UCSD-AML1 (cell line): ENCODE data around the gene TAL1.

Experiments used
- DNase-seq: peaks from one replicate; lab custom pipeline; 2025; ENCODE audit not compliant: unreplicated experiment; lab: John Stamatoyannopoulos, UW

The TAL1 gene

DNA sequence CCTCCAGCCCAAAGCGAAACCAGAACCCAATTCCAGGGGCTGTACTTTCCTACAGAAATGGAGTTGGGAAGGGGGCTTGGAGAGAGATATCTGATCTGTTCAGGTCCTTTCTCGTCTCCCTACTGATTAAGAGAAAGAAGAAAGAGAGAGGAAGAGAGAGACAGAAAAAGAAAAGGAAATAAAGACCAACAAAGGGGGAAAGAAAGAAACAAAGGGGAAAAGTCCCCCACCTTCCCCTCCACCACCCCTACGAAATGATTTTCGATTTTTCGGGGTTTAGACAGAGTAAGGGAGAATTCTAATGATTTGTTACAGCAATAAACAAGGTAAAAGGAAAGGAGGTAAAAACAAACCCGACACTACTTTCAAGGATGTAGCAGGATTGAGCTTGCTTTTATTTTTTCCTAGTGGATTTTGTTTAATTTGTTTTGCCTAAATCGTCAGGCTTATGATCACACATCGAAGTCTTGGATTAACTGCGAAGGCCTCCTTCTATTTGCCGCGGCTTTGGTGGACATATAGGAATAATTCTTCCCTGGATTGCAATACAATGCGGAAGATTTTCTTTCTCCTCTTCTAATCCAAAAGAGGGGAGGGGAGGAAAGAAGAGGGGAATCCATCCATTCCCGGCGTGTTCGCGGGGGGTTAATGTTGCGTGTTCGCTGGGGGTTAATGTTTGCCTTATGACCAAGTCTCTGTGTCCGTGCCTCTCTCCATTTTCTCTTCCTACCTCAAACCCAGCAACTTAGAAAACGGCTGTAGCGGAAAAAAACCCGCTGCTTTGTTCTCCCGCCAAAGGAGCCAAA, 1.9 kb downstream of the TAL1 start:
- DNase-seq = no peak

DNA sequence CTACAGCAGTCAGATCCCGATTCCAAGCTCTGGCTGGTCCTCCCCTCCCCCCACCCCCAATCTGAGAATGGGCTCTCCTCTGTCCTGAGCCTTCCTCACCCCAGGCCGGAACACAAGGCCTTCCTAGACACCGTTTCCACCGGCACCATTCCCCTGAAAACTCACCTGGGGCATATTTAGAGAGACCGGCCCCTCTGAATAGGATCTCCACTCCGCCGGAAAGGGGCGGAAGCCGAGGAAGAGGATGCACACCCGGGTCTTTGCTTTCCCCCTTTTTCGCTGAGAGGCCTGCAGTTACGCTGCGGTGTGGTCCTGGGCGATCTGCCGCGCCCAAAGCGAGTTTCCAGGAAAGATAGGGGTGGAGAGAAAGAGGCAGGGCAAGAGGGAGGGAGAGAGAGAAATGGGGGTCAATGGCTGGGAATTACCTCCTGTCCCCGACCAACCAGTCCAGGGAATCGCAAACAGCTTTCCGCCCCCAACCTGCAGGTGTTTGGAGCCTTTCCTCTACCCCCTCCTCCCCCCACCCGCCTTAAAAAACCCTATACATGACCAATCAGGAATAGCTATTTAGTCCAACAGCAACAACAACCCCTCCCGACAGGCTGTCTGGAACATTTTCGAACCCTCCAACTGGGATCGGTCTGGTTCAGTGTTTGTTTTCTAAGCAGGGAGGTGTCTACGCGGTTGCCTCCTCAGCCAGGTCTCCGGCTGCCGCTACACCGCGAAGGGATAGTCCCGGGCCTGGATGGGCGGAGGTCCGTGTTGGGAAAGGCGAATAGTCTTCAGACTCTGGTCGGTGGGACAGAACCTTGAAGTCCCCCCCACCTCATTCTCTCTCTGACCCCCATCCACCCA, 2.8 kb downstream of the TAL1 start:
- peak; percentile 76 for DNase-seq

DNA sequence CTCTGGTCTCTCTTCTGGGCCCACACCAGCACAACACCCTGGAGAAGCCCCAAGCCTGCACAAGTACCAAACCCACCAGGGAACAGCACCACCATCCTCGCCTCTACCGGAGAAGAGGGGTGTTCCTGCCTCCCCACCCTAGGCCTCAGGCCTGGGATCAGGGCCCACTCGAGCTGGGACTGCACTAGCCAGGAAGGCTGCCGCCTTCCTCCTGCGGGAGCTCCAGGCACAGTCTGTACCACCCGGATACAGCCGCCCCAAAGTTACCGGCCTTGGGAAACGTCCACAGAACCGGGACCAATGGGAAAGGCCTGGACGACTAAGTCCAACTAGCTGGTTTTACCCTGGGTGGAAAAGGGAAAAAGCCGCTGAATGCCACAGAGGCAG, 3.4 kb downstream of the TAL1 start:
- DNase-seq = peak; percentile 76

DNA sequence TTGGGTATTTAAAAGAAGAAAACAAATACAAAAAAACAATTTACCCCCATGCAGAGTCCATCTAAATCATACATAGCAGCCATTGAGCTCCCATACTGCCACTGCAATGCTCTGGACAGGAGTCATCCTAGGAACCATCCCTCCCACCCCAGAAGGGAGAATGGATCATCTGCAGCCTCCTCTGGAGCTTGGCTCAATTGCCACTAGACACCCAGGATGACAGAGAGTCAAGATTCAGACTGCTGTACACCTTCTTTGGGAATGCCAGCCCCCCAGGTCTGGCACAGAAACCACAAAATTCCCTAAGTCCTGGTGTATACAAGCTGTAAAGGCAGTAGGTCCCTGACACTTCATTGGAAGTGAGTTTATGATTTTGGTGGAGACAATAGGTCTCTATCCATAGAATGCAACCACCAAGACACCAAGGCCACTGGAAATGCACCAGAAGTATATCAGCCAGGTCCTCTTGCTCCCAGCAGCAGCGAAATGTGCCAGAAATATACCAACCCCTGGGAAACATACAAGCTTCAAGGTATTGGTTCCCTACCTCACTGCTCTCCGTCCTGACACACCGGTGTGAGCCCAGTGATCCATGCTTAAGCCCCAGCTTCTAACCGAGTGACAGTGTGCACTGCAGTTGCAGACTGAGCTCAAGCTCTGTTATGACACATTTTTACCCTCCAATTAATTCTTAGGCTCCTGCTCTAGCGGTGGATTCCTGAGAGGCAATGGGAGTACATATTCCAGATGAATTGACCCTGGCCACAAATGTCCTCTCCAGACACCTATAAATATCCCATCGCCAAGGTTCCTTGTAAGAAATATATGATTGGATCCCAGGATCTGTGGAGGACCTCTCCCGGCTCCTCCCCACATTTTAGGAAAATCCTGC, 4.4 kb downstream of the TAL1 start:
- peak; percentile 39 for DNase-seq

DNA sequence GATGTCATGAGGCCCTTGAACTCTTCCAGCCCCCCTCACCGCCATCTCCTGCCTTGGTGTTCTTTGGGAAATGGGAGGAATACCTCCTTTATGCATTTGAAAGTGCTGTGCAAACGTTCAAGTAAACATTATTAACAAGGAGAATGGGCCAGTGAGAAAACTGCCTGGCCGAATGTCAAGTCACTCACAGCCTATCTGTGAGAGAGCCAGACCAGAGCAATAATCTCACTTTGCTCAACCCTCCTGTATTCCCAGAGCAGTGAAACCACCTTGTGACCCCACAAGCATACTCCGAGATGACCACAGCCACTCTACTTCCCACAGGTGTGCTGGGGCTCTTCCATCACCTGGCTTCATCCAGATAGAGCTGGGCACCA, 5.2 kb downstream of the TAL1 start:
- DNase-seq = no peak

DNA sequence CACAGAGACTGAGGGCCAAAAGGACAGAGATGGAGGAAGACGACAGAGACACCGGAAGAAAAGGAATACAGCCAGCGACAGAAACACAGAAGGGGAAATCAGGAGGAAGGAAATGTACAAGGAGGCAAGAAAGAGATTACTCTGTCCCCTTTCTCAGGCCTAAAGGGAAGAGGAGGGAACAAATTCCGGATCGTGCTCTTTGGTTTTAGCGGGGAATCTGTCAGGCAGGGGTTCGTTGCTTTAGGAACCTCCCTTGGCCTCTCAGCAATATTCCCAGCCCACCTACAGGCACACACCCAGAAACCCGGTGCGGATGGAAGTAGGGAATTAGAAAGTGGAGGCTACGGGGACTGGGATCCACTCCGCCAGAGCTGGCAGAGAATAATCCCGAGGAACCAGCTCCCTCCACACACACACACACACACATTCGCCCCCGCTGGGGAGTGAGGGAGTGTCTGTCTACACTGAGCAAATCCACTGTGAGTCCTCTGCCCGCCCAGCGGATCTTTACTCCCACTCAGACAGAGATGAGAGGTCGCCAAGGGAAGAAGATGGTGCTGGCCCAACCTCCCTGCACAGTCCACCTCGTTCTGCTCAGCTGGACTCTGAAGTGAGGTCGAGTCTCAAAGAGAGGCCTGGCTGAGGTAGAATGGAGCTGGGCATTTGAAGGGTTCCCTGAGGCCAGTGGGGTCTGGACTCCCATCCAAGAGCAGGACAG, 5.7 kb downstream of the TAL1 start:
- peak; percentile 47 for DNase-seq

DNA sequence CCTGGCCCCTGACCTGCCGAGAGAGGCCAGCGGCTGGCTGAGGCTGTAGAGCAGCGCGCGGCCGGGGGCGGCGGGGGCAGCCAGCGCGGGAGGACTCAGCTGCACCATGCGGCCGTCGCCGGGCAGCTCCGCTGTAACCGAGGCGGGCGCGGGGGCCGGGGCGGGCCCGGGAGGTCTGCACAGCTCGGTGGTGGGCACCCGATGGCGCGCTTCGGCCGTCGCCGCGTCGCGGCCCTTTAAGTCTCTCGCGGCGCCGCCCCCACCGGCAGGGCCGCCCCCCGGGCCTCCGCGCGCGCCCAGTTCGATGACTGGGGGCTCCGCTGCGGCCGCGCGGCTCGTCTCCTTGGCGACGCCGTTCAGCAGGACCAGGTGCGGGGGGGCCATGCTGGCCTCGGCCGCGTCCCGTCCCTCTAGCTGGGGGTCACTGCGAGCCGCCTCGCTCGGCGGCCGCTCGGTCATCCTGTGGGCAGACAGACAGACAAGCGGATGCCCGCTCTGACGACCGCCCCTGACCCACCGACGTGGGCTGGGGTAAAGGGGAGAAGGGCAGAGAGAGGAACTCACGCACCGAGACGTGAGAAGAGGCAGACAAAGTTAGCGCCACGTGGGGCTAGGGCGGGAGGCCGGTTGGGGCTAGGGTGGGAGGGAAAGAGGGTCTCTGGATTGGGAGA, 6.5 kb downstream of the TAL1 start:
- no peak for DNase-seq

DNA sequence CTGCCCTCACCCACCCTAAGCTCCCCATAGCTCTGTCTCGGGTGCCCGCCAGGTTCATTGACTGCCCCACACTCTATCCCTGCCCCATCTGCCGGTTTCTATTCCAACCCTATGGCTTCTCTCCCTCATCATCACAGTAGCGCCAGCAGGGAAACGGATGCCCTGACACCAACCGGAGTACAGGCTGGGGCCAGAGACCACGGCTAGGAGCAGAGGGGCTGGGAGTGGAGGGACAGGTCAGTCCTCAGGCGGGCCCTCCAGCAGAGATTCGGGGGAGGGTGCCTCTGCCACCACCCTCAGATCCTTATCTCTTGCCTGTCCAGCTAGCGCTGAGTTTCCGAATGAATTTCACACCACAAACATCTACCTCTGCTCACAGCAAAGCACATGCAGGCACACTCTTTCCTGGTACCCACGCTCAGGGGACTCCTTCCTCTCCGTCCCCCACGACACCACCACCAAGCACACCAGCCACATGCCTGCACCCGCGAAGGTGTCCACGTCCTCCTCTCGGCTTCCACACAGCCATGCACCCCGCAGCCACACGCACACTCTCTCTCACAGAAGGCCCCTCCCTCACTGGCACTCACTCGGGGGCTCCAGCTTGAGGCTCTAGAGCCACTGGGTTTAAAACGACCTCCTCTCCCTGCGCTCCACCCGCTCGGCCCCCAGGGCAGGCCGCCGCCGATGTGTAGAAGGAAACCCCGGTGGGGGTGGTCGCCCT, 7.2 kb downstream of the TAL1 start:
- DNase-seq = no peak

DNA sequence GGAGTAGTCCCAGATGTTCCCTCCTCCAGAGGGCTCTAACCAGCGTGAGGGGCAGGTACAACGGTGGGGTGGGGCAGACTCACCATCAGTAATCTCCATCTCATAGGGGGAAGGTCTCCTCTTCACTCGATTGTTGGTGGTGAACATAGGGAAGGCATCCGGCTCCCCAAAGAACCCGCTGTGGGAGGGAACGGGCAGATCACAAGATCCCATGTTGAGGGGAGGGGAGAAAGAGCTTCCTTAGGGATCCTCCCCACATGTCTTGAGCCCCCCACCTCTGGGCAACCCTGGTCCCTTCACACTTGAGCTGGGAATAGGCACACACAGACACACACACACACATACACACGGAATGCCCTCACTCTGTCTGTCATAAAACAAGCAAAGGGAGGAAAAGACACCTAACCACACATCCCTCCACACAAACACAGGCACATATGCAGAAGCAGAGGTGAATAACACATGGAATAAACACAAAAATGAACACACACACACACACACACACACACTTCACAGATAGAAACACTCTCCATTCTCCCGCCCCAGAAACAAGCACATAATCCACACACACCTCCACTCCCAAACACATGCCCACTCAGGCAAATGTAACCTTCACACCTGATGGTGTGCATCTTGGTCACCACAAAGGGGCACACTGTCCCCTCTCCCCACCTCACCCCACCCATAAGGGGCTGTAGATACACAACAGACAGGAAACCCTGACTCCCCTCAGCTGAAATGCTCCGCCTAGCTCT, 7.9 kb downstream of the TAL1 start:
- no peak for DNase-seq

DNA sequence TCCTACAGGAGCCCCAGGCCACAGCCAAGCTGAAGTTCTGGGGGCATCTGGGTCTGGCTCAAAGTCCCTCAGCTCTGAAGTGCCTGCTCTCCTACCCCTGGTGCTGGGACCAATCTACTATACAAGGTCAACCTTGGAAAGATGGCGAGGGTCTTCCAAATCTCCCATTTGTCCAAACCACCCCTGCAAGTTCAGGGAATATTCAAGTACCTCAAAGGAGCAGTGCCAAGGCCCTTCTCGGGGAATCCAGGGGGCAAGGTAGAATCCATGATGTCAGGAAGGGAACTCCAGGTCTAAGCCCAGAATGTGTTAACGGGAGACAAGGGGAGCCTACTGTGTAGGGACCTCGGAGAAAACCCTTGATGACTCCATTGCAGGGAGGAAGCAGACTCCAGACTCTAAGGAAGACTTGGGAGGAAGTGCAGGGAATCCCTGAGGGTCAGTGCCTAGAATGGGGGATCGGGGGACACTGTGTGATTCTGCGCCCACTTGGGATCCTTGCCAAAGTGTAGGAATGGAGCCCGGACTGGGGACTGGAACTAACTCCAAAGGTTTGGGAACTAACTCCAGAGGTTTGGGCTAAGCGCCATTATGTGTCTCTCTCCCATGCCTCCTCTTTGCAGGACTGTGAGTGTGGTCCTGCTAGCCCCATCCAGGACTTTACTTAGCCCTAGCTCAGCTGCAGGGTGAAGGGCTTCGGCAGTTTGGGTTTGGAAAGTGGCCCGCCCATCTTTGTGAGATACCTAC, 8.7 kb downstream of the TAL1 start:
- no peak for DNase-seq

DNA sequence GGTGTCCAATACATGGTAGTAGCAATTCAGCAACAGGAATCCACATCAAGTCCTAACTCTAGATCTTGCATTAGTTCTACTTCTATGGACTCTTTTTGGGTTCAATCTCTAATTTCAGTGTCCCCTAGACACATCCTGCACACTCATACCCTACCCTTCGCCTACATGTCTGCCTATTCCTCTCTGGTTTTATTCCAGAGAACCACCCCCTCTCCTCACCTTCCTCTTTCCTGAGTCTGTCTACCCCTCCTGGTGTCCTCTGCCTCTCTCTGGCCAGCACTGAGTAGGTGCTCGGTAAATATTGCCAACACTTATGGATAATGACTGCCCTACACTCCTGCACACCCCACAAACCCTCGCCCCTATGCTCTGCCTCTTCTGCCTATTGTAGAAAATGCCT, 9.5 kb downstream of the TAL1 start:
- DNase-seq = no peak

DNA sequence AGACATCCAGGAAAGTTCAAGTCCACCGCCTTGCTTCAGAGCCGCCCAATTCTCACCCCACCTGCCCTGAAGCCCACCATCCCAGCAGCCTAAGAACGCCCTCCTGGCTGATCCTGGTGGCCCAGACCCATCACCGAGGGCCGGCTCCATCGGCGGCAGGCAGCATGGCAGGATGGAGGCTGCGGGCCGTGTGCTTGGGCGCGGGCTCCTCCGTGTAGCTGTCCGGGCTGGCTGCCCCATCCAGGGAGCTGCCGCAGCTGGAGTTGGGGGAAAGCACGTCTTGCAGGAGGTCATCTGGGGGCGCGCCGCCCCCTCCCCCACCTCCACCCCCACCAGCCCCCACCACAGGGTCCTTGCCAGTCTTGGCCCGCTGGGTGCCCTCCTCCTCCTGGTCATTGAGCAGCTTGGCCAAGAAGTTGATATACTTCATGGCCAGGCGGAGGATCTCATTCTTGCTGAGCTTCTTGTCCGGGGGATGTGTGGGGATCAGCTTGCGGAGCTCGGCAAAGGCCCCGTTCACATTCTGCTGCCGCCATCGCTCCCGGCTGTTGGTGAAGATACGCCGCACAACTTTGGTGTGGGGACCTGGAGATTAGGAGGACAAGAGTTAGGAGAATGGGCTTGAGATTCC, 12.3 kb downstream of the TAL1 start:
- DNase-seq = no peak

DNA sequence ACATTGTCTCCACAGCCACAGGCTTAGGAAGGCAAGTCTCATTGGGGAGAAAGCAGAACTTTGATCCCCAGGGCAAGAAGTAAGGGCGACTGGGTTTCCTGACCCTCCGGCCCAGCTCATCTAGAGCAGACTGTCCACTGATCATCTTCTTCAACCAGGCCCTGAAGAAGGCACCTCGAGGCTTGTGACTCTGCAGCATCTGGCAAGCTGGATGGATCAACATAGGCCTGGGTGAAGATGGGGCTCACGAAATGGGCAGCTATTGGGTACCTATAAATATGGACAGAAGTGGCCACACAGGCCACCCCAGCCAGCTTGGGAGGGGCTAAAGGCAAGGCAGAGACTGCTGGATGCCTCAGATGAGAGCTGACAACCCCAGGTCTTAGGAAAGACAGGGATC, 13.0 kb downstream of the TAL1 start:
- no peak for DNase-seq

DNA sequence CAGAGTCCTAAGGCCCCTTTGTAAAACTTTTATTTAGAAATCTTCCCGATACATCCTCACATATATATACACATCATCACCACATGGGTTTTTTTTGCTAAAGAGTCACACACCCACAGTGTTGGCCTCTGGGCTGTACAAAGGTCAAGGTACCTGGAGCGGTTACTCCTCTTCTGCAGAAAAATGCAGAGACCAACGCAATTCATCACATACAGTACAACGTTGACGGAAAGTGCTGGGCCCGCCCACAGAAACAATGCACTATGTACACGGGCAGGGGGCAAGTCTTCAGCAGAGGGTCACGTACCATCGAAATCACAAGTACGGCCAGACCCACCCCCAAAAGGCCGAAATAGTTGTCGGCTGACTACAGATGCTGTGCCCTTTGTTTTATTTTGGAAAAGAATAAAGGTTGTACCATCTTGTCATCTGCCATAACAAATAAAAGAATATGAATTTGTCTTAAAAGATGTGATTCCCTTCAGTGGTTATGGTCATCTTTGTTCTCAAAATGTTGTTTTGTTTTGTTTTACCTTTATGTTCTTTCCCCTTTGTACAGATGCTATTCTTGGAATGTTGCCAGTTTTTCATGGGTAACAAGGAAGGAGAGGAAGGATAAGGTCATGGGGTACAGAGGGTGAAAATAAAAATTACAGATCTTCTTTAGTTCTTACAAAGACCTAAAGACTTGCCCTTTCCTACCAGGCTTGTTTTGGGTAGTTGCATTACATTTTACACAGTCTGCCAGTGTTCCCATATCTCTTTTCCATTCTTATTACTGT, 15.6 kb downstream of the TAL1 start:
- DNase-seq = no peak

DNA sequence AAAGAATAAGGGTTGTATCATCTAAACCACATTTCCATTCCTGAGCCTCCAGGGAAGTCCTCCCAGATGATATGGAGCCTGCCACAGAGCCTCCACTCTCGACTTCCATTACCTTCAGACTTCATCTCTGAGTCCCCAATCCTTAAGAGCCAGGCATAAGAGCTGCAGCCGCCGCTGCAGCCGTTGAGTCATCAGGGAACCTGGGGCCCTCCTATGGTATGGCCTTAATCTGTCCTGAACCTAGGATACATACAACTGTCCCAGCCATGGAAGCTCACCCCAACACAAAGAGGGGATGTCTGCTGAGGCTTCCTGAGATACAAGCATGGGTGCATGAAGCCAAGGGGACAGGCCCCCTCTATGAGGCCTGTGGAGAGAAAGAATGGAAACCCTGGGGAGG, 16.3 kb downstream of the TAL1 start:
- no peak for DNase-seq

DNA sequence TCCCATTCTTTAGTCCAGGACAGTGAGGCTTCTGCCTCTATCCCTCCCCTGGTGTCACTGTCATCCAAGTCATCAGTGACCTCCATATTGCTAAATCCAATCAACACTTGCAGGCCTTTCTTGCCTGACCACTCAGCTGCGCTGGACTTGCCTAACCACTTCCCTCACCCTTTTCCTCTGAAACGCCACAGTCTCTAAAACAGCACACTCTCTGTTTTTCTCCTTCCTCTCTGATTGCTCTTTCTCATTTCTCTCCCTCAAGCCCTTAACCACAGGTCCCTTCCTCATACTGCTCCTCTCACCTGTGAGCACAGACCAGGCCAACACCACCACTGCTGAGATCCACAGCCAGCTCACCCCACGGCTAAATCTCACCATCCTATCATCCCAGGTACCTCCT, 17.5 kb downstream of the TAL1 start:
- DNase-seq = peak; percentile 54
